Measurements from ENCODE around the gene KASH5.

KASH5 gene

DNA sequence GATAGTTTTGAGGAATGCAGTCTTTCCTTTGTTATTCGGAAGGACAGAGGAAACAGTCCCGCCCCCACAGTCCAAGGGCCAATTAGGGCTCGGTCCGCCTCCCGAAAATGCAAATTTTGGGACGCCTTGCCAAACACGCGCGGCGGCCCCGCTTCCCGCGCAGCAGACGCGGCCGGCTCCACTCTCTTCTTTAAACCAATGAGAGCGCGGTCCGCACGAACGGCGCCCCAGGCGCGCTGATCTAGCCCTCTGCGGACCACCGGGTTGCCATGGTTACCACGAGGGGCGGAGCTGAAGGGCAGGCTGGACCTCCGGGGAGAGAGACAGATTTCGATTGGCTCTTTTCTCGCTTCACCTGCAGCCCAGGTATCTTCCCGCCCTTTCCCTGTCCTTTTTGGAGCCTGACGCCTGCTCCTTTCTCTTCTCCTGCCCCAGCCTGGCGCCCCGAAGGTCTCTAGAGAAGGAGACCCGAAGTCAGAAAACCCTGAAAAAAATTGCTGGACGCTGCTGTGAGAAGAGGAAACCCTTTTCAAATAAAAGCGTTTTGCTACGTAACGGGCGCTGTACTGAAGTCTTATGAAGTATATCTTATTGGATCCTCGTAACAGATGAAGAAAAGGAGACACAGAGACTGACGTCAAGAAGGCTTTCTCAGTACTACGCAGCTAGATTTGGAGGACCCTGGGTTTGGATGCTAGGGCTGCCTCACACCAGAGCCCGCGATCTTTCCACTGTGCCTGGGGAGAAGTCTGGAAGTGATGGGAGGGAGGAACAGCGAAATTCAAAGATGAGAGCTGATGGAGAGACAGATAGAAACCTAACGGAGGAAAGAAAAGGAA lies 33.2 kb downstream of the KASH5 start:
- peak; percentile 94 for DNase-seq (ENCODE audit: low spot score)

DNA sequence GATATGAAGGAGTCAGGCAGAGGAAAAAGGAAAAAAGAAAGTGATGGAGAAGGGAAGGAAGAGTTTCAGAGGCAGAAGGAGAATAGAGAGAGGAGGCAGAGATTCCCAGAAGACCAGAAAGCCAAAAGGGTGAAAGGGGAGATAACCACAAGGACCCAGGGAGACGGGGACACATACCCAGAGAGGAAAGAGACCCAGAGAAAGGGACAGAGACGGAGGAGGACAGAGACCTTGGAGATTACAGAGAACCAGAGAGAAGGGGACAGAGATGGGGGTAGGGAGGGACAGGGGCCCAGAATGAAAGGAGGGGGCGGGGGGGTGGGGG lies 33.8 kb downstream of the KASH5 start:
- DNase-seq (ENCODE audit: low spot score): no peak

GRCh38 chr19:49422407-49423070 lies 34.5 kb downstream of the KASH5 start:
- DNase-seq (ENCODE audit: low spot score): peak; percentile 71

- no peak for DNase-seq (ENCODE audit: low spot score)
Observed at GRCh38 chr19:49423071-49423984, 35.3 kb downstream of the KASH5 start, which contains the start of gene PTH2. Gene PTH2, minus strand, starts transcription at chr19:49423441. Its CDS starts 102 bp downstream, at chr19:49423339.

DNA sequence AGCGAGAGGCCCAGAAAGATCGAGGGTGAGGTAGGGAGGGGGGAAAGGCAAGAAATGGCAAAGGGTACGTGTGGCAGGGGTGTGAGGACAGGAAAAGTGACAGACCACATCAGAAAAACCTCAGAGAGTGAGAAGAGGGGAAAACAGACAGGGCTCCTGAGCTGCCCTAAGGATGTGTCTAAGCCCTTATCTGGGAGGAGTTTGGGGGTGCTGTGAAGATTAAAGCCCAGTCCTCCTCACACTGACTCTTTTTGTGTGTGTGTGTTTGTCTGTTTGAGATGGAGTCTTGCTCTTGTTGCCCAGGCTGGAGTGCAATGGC lies 35.9 kb downstream of the KASH5 start:
- no peak for DNase-seq (ENCODE audit: low spot score)

DNA sequence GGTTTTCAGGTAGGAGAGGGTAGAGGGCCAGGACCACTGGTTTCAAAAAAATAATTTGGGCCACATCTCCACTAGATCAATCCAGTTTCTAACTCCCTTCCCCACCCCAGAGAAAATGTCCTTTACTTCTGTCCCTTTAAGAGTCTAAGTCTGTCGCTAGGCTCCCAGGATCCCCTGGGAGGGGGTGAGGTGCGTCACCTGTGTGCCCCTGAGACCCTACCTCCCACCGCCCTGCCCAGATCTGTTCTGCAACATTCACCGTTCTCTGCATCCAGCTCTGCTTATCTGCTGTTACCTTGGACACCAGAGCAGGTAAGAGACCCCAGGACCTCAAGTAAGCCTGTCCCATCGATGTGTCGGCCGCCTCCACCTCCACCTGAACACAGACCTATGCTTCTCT lies 37.1 kb downstream of the KASH5 start, which contains the start of gene GFY:
GFY (plus strand) TSS at position 211 of the 400 bp plus-strand sequence. CDS start 1,043 bp downstream, outside the sequence.
- DNase-seq (ENCODE audit: low spot score): no peak

GRCh38 chr19:49425922-49426592 lies 38.0 kb downstream of the KASH5 start:
- DNase-seq (ENCODE audit: low spot score): no peak

- DNase-seq (ENCODE audit: low spot score): no peak
Observed at GRCh38 chr19:49427339-49427738, 39.3 kb downstream of the KASH5 start.

- no peak for DNase-seq (ENCODE audit: low spot score)
Observed at GRCh38 chr19:49427855-49428546, 40.0 kb downstream of the KASH5 start.

DNA sequence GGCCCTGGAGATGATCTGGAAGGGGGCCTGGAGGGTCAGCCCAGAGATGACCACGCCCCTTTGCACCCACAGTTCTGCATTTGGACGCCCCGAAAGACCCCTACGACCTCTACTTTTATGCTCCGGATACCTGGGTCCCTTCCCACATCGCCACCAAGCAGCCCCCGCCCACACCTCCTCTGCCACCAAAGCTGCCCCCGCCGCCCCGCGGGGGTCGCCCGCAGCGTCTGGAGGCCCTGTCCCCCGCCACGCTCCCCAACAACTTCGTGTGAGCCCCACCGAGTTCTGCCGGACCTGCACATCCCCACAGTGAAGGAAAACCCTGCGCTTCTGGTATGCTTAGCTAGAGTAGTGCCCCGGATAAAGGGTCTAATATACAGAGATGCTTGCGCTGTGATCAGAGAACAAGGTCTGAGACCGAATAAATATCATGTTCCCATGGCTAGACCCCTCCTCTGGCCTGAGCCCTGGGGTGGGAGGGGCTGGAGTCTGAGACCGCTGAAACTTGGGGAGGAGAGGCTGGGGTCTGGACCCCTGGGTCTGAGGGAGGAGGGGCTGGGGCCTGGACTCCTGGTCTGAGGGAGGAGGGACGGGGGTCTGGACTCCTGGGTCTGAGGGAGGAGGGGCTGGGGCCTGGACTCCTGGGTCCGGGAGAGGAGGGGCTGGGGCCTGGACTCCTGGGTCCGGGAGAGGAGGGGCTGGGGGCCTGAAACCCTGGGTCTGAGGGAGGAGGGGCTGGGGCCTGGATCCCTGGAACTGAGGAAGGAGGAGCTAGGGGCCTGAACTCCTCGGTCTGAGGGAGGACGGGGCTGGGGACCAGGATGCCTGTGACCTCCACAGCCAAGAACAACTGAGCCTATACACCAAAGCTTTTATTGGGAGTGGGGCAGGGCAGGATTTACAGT lies 40.8 kb downstream of the KASH5 start:
- no peak for DNase-seq (ENCODE audit: low spot score)

DNA sequence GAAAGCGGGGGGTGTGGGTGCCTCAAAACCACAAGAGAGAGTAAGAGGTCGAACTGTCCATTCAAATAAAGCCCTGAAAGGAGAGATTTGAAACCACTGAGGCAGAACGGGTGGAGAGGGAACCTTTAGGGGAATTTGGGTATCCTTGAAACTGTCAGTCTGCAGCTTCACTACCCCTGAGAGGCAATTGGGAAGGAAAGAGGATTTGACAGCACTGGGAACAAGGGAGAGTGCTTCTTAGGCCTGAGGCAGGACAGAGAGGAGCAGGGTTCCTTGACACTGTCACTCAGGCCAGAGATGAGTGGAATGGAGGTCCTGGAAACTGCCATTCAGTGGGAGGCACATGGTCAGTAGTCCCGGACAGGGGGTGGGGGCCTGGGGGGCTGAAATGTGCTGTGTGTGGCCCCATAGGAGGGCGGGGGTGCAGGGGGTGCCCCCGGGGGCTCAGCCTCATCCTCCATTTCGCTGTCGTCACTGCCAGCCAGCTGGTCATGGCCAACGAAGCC lies 42.2 kb downstream of the KASH5 start:
- DNase-seq (ENCODE audit: low spot score): no peak

GRCh38 chr19:49430678-49431329 lies 42.8 kb downstream of the KASH5 start:
- DNase-seq (ENCODE audit: low spot score): no peak

GRCh38 chr19:49431330-49431749 lies 43.3 kb downstream of the KASH5 start:
- DNase-seq (ENCODE audit: low spot score): no peak

GRCh38 chr19:49432141-49433073 lies 44.4 kb downstream of the KASH5 start:
- no peak for DNase-seq (ENCODE audit: low spot score)

- DNase-seq (ENCODE audit: low spot score): no peak
Observed at GRCh38 chr19:49433240-49433901, 45.3 kb downstream of the KASH5 start.

- DNase-seq (ENCODE audit: low spot score): no peak
Observed at GRCh38 chr19:49434907-49435583, 47.0 kb downstream of the KASH5 start.

DNA sequence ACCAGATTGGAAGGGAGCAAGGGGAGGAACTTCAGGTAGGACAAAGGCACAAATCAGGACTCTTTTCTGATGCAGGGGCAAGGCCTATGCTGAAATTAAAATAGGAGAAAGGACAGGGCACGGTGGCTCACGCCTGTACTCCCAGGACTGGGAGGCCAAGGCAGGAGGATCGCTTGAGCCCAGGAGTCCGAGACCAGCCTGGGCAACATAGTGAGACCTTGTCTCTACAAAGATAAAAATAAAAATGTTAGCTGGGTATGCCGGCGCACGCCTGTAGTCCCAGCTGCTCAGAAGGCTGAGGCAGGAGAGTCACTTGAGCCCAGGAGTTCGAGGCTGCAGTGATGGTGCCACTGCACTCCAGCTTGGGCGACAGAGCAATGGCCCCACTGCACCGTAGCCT lies 47.6 kb downstream of the KASH5 start:
- no peak for DNase-seq (ENCODE audit: low spot score)

All from D341Med (cell line).